GM19035 (cell line): Measurements from ENCODE around the gene CD82.

Experiments
- ATAC-seq: cut with Tn5 transposase; IDR thresholded peaks from one replicate; pipeline ENCODE4 v1.9.1; 2021; ENCODE audit not compliant: unreplicated experiment

CD82 gene

GRCh38 chr11:44597358-44598012 lies 32.0 kb downstream of the CD82 start:
- ATAC-seq: peak; percentile 7

GRCh38 chr11:44598831-44599230 lies 33.4 kb downstream of the CD82 start:
- ATAC-seq: no peak

- ATAC-seq: no peak
Observed at GRCh38 chr11:44600261-44600660, 34.8 kb downstream of the CD82 start.

- peak; percentile 15 for ATAC-seq
Observed at GRCh38 chr11:44600839-44601383, 35.4 kb downstream of the CD82 start.

GRCh38 chr11:44601471-44602370 lies 36.3 kb downstream of the CD82 start:
- ATAC-seq: peak; percentile 34

- no peak for ATAC-seq
Observed at GRCh38 chr11:44602891-44603310, 37.4 kb downstream of the CD82 start.

GRCh38 chr11:44604171-44604581 lies 38.7 kb downstream of the CD82 start:
- no peak for ATAC-seq

- no peak for ATAC-seq
Observed at GRCh38 chr11:44605068-44605708, 39.7 kb downstream of the CD82 start.

- no peak for ATAC-seq
Observed at GRCh38 chr11:44605965-44606364, 40.5 kb downstream of the CD82 start.

- ATAC-seq: no peak
Observed at GRCh38 chr11:44606472-44606871, 41.0 kb downstream of the CD82 start.

GRCh38 chr11:44607319-44607962 lies 42.0 kb downstream of the CD82 start:
- ATAC-seq: no peak

GRCh38 chr11:44607987-44608386 lies 42.5 kb downstream of the CD82 start:
- ATAC-seq: no peak

GRCh38 chr11:44608651-44608990 lies 43.2 kb downstream of the CD82 start:
- ATAC-seq: no peak

- peak; percentile 48 for ATAC-seq
Observed at GRCh38 chr11:44608991-44609782, 43.7 kb downstream of the CD82 start.

GRCh38 chr11:44609783-44610155 lies 44.3 kb downstream of the CD82 start:
- no peak for ATAC-seq

GRCh38 chr11:44610186-44610955 lies 44.9 kb downstream of the CD82 start:
- ATAC-seq: no peak

GRCh38 chr11:44611088-44611487 lies 45.6 kb downstream of the CD82 start:
- no peak for ATAC-seq

- no peak for ATAC-seq
Observed at GRCh38 chr11:44611687-44612434, 46.4 kb downstream of the CD82 start.

GRCh38 chr11:44613153-44613552 lies 47.7 kb downstream of the CD82 start:
- no peak for ATAC-seq
